Astrocyte (in vitro differentiated cells and primary cell): Measurements from ENCODE around the gene PODN. TPM values are rescaled to one million over a fixed set of nuclear protein-coding genes. Genes with fewer than 3 reads are reported as not detected.

Experiments used
- DNase-seq: peaks from one replicate; pipeline ENCODE4 v3.0.0-alpha.2; 2010; ENCODE audit warnings: low read depth
- FAIRE-seq: peaks from 2 replicates; lab custom pipeline; 2011; peaks lifted over from hg19 to GRCh38; lab: Jason Lieb, UNC
- H2AFZ ChIP-seq: 2 replicates; pipeline ENCODE4 v1.6.0; 2012; ENCODE audit warnings: low read depth, low read length, inconsistent platforms
- H3K27ac ChIP-seq: 2 replicates; pipeline ENCODE4 v1.5.1; 2011; ENCODE audit warnings: low read depth, low read length, inconsistent platforms
- H3K27me3 ChIP-seq: 2 replicates; pipeline ENCODE4 v1.6.0; 2011; ENCODE audit warnings: low read length, inconsistent platforms; ENCODE audit not compliant: insufficient read depth
- H3K36me3 ChIP-seq: 2 replicates; pipeline ENCODE4 v1.5.1; 2011; ENCODE audit warnings: low read length, inconsistent platforms; ENCODE audit not compliant: insufficient read depth
- H3K4me1 ChIP-seq: 2 replicates; pipeline ENCODE4 v1.5.1; 2011; ENCODE audit warnings: low read length, inconsistent platforms; ENCODE audit not compliant: insufficient read depth
- H3K4me2 ChIP-seq: 2 replicates; pipeline ENCODE4 v1.6.0; 2012; ENCODE audit warnings: low read length, inconsistent platforms
- H3K4me3 ChIP-seq: 2 replicates; pipeline ENCODE4 v1.5.1; 2011; ENCODE audit warnings: low read depth, mild to moderate bottlenecking, low read length, inconsistent platforms; ENCODE audit not compliant: insufficient read depth
- H3K79me2 ChIP-seq: 2 replicates; pipeline ENCODE4 v1.6.0; 2012; ENCODE audit warnings: mild to moderate bottlenecking, low read length, inconsistent platforms; ENCODE audit not compliant: insufficient read depth
- H3K9ac ChIP-seq: 2 replicates; pipeline ENCODE4 v1.6.0; 2012; ENCODE audit warnings: mild to moderate bottlenecking, low read length, inconsistent platforms
- H3K9me3 ChIP-seq: 2 replicates; pipeline ENCODE4 v1.5.1; 2012; ENCODE audit warnings: low read depth, mild to moderate bottlenecking, low read length, inconsistent platforms; ENCODE audit not compliant: insufficient read depth
- H4K20me1 ChIP-seq: 2 replicates; pipeline ENCODE4 v1.6.0; 2012; ENCODE audit warnings: low read length, inconsistent platforms; ENCODE audit not compliant: insufficient read depth
- H3K27ac Mint-ChIP-seq: one replicate; pipeline ENCODE4 v1.8.0; 2021; ENCODE audit warnings: mild to moderate bottlenecking, mixed read lengths; ENCODE audit not compliant: unreplicated experiment
- H3K27me3 Mint-ChIP-seq: one replicate; pipeline ENCODE4 v1.8.0; 2021; ENCODE audit warnings: low read depth, mixed read lengths; ENCODE audit not compliant: unreplicated experiment
- H3K36me3 Mint-ChIP-seq: one replicate; pipeline ENCODE4 v1.8.0; 2021; ENCODE audit warnings: low read depth, mixed read lengths; ENCODE audit not compliant: unreplicated experiment
- H3K4me1 Mint-ChIP-seq: one replicate; pipeline ENCODE4 v1.8.0; 2021; ENCODE audit warnings: low read depth, mixed read lengths; ENCODE audit not compliant: unreplicated experiment
- H3K4me3 Mint-ChIP-seq: one replicate; pipeline ENCODE4 v1.8.0; 2021; ENCODE audit warnings: mild to moderate bottlenecking, moderate library complexity, mixed read lengths; ENCODE audit not compliant: unreplicated experiment
- H3K9me3 Mint-ChIP-seq: one replicate; pipeline ENCODE4 v1.8.0; 2021; ENCODE audit warnings: mild to moderate bottlenecking, mixed read lengths; ENCODE audit not compliant: unreplicated experiment
- CTCF ChIP-seq: IDR thresholded peaks from 2 replicates; pipeline ENCODE4 v1.5.1; 2011; ENCODE audit warnings: low read depth, mild to moderate bottlenecking, inconsistent platforms, low read length, moderate library complexity; ENCODE audit not compliant: insufficient read depth
- EZH2 ChIP-seq: IDR thresholded peaks from 2 replicates; pipeline ENCODE4 v1.6.1; 2012; ENCODE audit warnings: mild to moderate bottlenecking, low read length, inconsistent platforms; ENCODE audit not compliant: insufficient read depth
- total RNA-seq: library from RNA; stranded (reverse); gene quantifications from 2 replicates; pipeline ENCODE4 v1.2.1, GENCODE V29; 2021

The PODN gene
- total RNA-seq, 1 donor from 2014 or later: 2.6 TPM

- TF ChIP-seq EZH2: no peak
- no peak for TF ChIP-seq CTCF
Measured at GRCh38 chr1:53122201-53122885, 60.3 kb downstream of the PODN start.

GRCh38 chr1:53122961-53123413, 61.0 kb downstream of the PODN start:
- H3K27ac Mint-ChIP-seq: no peak overlapping the region
- H3K4me3 Mint-ChIP-seq: no peak overlapping the region
- no peaks in the 10 kb centered on the region for H3K36me3 Mint-ChIP-seq
- H3K27me3 Mint-ChIP-seq: peaks cover 10% of the 10 kb centered on the region
- Histone ChIP-seq H3K27ac (no peak overlapping the region), H3K4me2 (no peak overlapping the region), H4K20me1 (no peaks in the 10 kb centered on the region), H2AFZ (no peak overlapping the region), H3K9ac (no peak overlapping the region), H3K36me3 (no peaks in the 10 kb centered on the region), H3K4me1 (peaks cover 20% of the 10 kb centered on the region), H3K9me3 (no peaks in the 10 kb centered on the region), H3K27me3 (no peaks in the 10 kb centered on the region), H3K4me3 (no peak overlapping the region), H3K79me2 (no peaks in the 10 kb centered on the region)
- no peak for TF ChIP-seq EZH2
- no peak for TF ChIP-seq CTCF
- peaks cover 32% of the 10 kb centered on the region for H3K4me1 Mint-ChIP-seq
- no peak for FAIRE-seq
- no peak for DNase-seq
- peaks cover under 1% of the 10 kb centered on the region for H3K9me3 Mint-ChIP-seq

More at GRCh38 chr1:53122201-53122885, 60.3 kb downstream of the PODN start:
- H3K4me1 ChIP-seq: peaks cover 20% of the 10 kb centered on the region
- Mint-ChIP-seq H3K27ac (peak overlapping the region; percentile 47), H3K27me3 (peaks cover 13% of the 10 kb centered on the region), H3K36me3 (no peaks in the 10 kb centered on the region), H3K4me1 (peaks cover 32% of the 10 kb centered on the region), H3K4me3 (peak overlapping the region; percentile 40), H3K9me3 (no peaks in the 10 kb centered on the region)
- no peak overlapping the region for H3K9ac ChIP-seq
- no peaks in the 10 kb centered on the region for H3K36me3 ChIP-seq
- DNase-seq: peak; percentile 69
- H3K79me2 ChIP-seq: no peaks in the 10 kb centered on the region
- no peaks in the 10 kb centered on the region for H3K9me3 ChIP-seq
- peak overlapping the region; percentile 17 for H3K4me2 ChIP-seq
- no peaks in the 10 kb centered on the region for H3K27me3 ChIP-seq
- H3K27ac ChIP-seq: no peak overlapping the region
- no peak overlapping the region for H3K4me3 ChIP-seq
- H4K20me1 ChIP-seq: no peaks in the 10 kb centered on the region
- no peak overlapping the region for H2AFZ ChIP-seq
- no peak for FAIRE-seq
